ENCODE data around the gene LRMDA.

GRCh38 chr10:75693489-75693888, 262.1 kb downstream of the LRMDA start:
- no peak for TF ChIP-seq POLR2A (IDR thresholded peaks at IDR 0.05)
- no peak for TF ChIP-seq CTCF (IDR thresholded peaks at IDR 0.05)
- no peak for TF ChIP-seq EP300 (IDR thresholded peaks at IDR 0.05)

Measured in tibial nerve (tissue), 4 donors.